Amniotic epithelial cell (primary cell): Measurements from ENCODE around the gene MAP1LC3B.

ENCODE experiments used
- DNase-seq: peaks from one replicate; pipeline ENCODE4 v3.0.0-alpha.2; 2010; ENCODE audit warnings: low read depth

MAP1LC3B gene

DNA sequence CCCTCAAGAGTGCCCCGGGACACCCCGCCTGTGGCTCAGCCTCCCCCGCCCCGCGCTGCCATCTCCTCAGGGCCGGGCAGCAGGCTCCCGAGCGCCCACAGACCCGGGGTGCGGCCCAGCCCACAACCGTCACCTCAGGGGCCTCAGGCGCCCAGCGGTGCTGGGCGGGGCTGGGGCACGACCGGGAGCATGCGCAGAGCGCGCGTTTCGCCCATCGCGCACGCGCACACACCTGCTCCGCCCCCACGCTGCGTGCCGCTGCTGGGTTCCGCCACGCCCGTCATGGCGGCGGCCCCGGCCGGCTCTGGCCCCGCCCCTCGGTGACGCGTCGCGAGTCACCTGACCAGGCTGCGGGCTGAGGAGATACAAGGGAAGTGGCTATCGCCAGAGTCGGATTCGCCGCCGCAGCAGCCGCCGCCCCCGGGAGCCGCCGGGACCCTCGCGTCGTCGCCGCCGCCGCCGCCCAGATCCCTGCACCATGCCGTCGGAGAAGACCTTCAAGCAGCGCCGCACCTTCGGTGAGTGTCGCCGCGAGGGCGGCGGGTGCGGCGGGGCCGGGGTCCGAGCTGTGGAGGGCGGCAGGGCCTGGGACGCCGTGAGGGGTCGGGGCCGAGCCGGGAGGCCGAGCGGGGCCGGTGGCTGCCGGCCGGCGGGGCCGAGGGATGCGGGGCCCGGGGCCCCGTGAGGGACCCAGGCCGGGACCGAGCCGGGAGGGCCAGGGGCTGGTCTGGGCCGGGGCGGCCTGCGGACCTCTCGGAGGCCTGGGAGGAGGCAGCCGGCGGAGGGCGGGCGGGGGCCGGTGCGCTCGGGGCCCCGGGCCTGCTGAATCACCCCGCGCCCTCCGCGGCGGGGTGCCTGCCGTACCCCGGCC lies at the start of gene MAP1LC3B:
Gene MAP1LC3B (plus strand): TSS at position 387 of the 871 bp plus-strand sequence. CDS start 92 bp downstream, at position 479.
- DNase-seq: peak; percentile 90

- no peak for DNase-seq
Measured at GRCh38 chr16:87342504-87342903, 49.6 kb upstream of the MAP1LC3B start.

GRCh38 chr16:87342978-87343752 lies 49.0 kb upstream of the MAP1LC3B start:
- no peak for DNase-seq

GRCh38 chr16:87343753-87344050 lies 48.4 kb upstream of the MAP1LC3B start:
- DNase-seq: no peak

GRCh38 chr16:87344165-87344930 lies 47.8 kb upstream of the MAP1LC3B start:
- DNase-seq: no peak

GRCh38 chr16:87344931-87345631 lies 47.1 kb upstream of the MAP1LC3B start:
- peak; percentile 13 for DNase-seq

- no peak for DNase-seq
Measured at GRCh38 chr16:87345726-87346424, 46.3 kb upstream of the MAP1LC3B start.

DNA sequence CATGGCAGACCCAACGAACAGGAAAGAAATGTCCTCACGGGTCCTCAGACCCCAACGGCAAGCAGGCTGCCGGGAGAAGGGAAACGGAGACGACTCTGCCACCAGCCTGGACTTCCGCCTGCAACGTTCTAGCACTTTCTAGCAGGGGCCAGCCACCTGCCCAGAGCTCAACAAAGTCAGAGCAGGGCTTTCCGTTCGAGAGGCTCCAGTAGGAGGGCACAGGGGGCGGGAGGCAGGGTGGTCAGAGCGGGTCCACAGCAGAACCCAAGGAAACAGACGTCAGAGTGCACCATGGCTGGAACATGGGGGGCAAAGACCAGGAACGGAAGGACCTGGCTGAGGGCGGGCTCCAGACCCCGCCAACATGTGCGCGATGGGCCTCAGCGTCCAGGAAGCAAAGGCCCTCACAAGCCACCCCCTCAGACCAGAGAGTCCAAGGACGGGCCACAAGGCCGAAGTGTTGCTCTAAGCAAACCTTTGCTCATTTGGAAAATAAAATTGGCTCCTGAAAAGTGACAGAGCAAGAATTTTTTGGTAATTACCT lies 45.5 kb upstream of the MAP1LC3B start:
- no peak for DNase-seq

DNA sequence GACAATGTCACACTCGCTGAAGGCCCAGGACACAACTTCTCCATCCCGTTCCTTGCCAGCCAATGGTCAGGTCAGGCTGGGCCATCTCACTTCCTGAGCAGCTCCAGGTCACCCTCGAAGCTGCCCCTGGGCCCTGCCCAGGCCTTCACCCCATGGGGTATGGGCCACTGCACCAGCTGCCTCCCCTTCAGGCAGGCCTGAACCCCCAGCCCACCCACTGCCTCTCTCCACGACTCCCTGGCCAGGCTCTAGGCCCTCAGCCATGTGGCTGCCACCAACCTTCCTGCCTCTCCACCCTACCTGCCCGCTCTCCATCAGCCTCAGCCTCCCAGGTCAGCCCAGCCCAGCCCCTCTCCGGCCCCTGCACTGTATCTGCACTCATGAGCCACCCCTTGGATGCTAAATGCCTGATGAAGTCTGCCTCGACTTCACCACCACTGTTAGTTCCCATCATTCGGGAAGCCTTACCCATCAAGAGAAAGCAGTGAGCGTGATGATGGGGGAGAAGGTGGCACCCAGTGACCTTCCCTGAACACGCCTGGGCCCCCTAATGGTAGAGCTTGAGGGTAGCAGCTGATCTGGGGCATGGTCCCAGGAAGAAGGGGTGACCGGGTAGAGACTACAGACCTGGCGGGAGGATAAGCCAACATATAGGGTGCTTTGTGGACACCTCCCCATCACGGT lies 44.1 kb upstream of the MAP1LC3B start:
- no peak for DNase-seq

GRCh38 chr16:87348616-87349157 lies 43.4 kb upstream of the MAP1LC3B start:
- no peak for DNase-seq

- DNase-seq: no peak
Measured at GRCh38 chr16:87350031-87350430, 42.1 kb upstream of the MAP1LC3B start.

DNA sequence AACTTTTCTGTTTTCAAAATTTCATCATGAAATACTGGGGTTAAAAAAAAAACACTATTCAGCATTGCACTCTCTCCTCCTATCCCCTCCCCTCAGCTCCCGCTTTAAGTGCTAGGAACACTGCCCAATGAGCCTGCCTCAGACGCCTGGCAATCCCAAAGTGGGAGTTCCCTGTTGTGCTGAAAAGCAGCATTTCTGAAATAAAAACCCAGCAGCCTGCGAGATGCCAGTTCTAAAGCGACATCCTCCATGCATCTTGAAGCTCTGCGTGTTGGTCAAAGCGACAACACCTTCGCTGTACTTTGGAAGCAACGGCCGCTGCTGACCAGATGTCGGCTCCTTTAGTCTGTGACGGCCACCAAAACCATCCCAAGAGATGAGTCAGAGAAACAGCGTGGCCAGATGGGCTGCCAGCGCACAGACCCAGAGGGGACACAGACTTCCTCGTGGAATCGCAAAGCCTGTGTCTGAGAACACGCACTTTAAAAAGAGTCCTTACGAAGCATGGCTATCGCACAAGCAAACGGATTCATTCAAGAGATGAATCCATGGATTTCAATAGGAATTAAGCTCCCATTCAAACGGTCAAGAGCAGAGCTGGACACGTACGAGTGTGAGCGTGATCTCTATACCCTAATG lies 41.3 kb upstream of the MAP1LC3B start:
- no peak for DNase-seq

DNA sequence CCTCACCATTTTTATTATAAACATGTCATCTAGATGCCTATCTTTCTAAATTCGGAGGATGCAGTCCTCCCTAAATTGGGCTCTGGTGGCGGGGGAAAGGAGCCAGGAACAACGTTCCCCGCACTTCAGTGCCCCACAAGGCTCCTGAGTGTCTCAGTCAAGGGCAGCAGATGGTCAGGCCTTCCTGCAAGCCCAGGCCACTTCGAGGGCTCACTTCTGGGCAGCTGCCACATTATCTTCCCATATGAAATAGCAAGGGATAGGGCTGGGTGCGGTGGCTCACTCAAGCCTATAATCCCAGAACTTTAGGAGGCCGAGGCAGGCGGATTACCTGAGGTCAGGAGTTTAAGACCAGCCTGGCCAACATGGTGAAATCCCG lies 40.8 kb upstream of the MAP1LC3B start:
- peak; percentile 3 for DNase-seq

- no peak for DNase-seq
Measured at GRCh38 chr16:87352818-87353217, 39.3 kb upstream of the MAP1LC3B start.

- DNase-seq: no peak
Measured at GRCh38 chr16:87353613-87354012, 38.5 kb upstream of the MAP1LC3B start.

DNA sequence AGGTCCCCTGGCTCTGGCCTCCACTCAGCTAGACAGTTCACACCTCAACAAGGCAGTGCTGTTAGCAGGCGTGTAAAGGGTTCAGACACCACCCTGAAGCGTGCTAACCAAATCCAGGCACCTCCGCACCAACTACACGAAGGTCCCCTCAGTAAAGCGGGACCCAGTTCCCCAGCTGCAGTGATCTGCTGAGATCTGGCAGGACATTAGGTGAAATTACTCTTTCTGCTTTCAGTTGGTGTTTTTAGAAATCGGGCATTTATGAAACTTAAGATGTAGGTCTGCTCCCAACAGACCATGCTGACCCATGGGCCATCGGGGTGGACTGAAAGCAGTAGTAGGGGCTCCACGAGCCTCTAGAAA lies 35.7 kb upstream of the MAP1LC3B start:
- no peak for DNase-seq

DNA sequence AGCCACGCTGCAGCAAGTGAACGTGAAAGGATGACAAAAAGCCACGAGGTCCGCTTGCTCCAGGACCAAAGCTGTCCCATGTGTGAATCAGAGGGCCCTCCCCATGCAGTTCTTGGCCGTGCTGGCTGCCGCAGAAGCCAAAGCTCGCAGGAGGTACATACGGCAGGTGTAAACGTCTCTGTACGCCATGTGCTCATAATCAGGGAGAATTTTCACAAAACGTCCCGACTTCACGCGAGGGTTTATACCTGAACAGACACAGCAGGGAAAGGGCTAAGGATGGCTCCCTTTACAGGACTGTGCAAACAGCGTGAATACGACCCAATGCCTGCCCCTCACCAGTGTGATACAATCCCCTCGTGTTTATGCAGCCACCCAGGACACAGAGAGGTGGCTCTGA lies 33.9 kb upstream of the MAP1LC3B start:
- no peak for DNase-seq

DNA sequence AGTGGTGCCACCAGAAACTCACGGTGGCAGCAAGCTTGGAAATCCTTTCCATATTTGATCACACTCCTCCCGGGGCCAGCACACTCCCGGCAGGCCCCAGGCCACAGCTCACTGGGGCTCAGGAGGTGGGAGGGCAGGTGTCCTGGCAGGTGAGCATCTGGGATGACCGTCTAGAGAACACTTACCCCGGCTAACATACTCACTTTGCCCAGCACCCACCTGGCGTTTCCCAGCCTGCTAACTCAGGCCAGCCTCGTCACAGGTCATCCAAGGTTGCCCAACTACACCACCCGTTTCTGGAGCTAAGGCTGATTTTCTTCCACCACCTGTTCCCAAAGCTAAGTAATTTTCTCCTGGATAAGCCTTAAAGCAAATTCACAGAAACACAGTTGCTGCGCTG lies 33.4 kb upstream of the MAP1LC3B start:
- no peak for DNase-seq

GRCh38 chr16:87359121-87359520 lies 33.0 kb upstream of the MAP1LC3B start:
- DNase-seq: no peak
